Testis (tissue), 3 donors: ENCODE data around the gene ZNF516. TPM values are rescaled to one million over a fixed set of nuclear protein-coding genes. Genes with fewer than 3 reads are reported as not detected.

ENCODE experiments used
- DNase-seq: peaks from one replicate; pipeline ENCODE4 v3.0.0-alpha.2; 2019
- H3K27ac ChIP-seq, 2 donors: fragments of 200-600 bp; sonication (generic); one replicate each; pipeline ENCODE4 v1.5.1; 2019
- H3K27me3 ChIP-seq: fragments of 200-600 bp; sonication (generic); one replicate; pipeline ENCODE4 v1.5.1; 2019
- H3K36me3 ChIP-seq: fragments of 200-600 bp; sonication (generic); one replicate; pipeline ENCODE4 v1.5.1; 2017; ENCODE audit warnings: low read depth; ENCODE audit errors: missing control alignments
- H3K4me1 ChIP-seq: fragments of 200-600 bp; sonication (generic); one replicate; pipeline ENCODE4 v1.5.1; 2019
- H3K4me3 ChIP-seq, 2 donors: fragments of 200-600 bp; sonication (generic); one replicate each; pipeline ENCODE4 v1.5.1; 2017 to 2019
- H3K9me3 ChIP-seq: fragments of 200-600 bp; sonication (generic); one replicate; pipeline ENCODE4 v1.5.1; 2017
- CTCF ChIP-seq, 3 experiments: fragments of 450-650 bp in 2 of 3; fragments of 200-600 bp in 1 of 3; sonication (generic) in 1 of 3; IDR thresholded peaks; one replicate each; pipeline ENCODE4 v1.5.1; 2016 to 2019; ENCODE audit warnings: antibody characterized with exemption in 3 of 3, mild to moderate bottlenecking in 2 of 3, moderate library complexity in 1 of 3
- POLR2A ChIP-seq: fragments of 450-650 bp; IDR thresholded peaks from one replicate; pipeline ENCODE4 v1.6.1; 2017; ENCODE audit warnings: antibody characterized with exemption, mild to moderate bottlenecking, moderate library complexity
- WGBS, 2 donors: methylation state at CpG; one replicate each; pipeline ENCODE4 v1.1.5; 2018; 5-methylcytosine and 5-hydroxymethylcytosine counted together
- intact Hi-C: fragments of 100-400 bp; cut with DNase I; formaldehyde crosslinking; loops from one replicate; pipeline ENCODE4 v1.15.1; 2023; ENCODE audit warnings: low total_unique reads
- polyA plus RNA-seq: library from polyadenylated mRNA; stranded (reverse); fragments of 350-450 nt; fragmentation: Illumina TruSeq; extraction: RNeasy Lipid Tissue Mini Kit (QIAGEN cat#74804); gene quantifications from one replicate; pipeline ENCODE4 v1.2.3, GENCODE V29; 2014; ENCODE audit warnings: low read depth, low replicate concordance; ENCODE audit not compliant: insufficient read depth
- total RNA-seq, 2 donors: library from RNA; depleted of rRNA; stranded (reverse); fragments of >200 nt; gene quantifications; one replicate each; pipeline ENCODE4 v1.2.3, GENCODE V29; 2016

Gene ZNF516
- total and polyA plus RNA-seq, 3 donors from 2014 or later = 79.0 to 212 (median 189) TPM

GRCh38 chr18:76506395-76506794 lies 11.4 kb upstream of the ZNF516 start:
- no peaks in the 10 kb centered on the region for H3K27me3 ChIP-seq
- peaks cover 2% of the 10 kb centered on the region for H3K4me1 ChIP-seq
- intact Hi-C loops = no loop called here
- TF ChIP-seq CTCF (IDR thresholded peaks at IDR 0.05) (no peak), POLR2A (no peak)
- H3K4me3 ChIP-seq = no peak overlapping the region
- no peak for DNase-seq
- 92 to 93% methylated on average over 8 to 9 of the region's 9 CpGs for WGBS, 2 donors
- no peaks in the 10 kb centered on the region for H3K9me3 ChIP-seq
- H3K27ac ChIP-seq = no peak overlapping the region
- no peaks in the 10 kb centered on the region for H3K36me3 ChIP-seq

GRCh38 chr18:76505614-76506013 lies 10.6 kb upstream of the ZNF516 start:
- Histone ChIP-seq H3K27ac (no peak overlapping the region), H3K9me3 (no peaks in the 10 kb centered on the region), H3K4me3 (no peak overlapping the region), H3K27me3 (no peaks in the 10 kb centered on the region), H3K36me3 (no peaks in the 10 kb centered on the region), H3K4me1 (peaks cover 2% of the 10 kb centered on the region)
- TF ChIP-seq POLR2A = no peak
- TF ChIP-seq CTCF (IDR thresholded peaks at IDR 0.05) = no peak
- intact Hi-C loops = no loop called here
- DNase-seq = no peak
- 71 to 85% methylated on average over 2 of the region's 2 CpGs for WGBS, 2 donors

GRCh38 chr18:76504749-76505148 lies 9.7 kb upstream of the ZNF516 start:
- 84% methylated on average over 5 of the region's 5 CpGs for WGBS, 2 donors
- Histone ChIP-seq H3K36me3 (no peaks in the 10 kb centered on the region), H3K4me1 (peaks cover 2% of the 10 kb centered on the region), H3K27ac (no peak overlapping the region), H3K9me3 (no peaks in the 10 kb centered on the region), H3K27me3 (no peaks in the 10 kb centered on the region), H3K4me3 (no peak overlapping the region)
- TF ChIP-seq POLR2A = no peak
- no peak for TF ChIP-seq CTCF (IDR thresholded peaks at IDR 0.05)
- intact Hi-C loops = no loop called here
- no peak for DNase-seq

GRCh38 chr18:76503649-76504386 lies 8.8 kb upstream of the ZNF516 start:
- Histone ChIP-seq H3K4me1 (peaks cover 3% of the 10 kb centered on the region), H3K27ac (no peak overlapping the region), H3K4me3 (no peak overlapping the region), H3K36me3 (no peaks in the 10 kb centered on the region), H3K27me3 (no peaks in the 10 kb centered on the region), H3K9me3 (no peaks in the 10 kb centered on the region)
- no peak for DNase-seq
- TF ChIP-seq CTCF (IDR thresholded peaks at IDR 0.05) (no peak), POLR2A (no peak)
- intact Hi-C loops = no loop called here
- WGBS, 2 donors = 80 to 82% methylated on average over 13 to 15 of the region's 15 CpGs

GRCh38 chr18:76502551-76502950 lies 7.5 kb upstream of the ZNF516 start:
- no peak for TF ChIP-seq POLR2A
- TF ChIP-seq CTCF (IDR thresholded peaks at IDR 0.05) = no peak
- no peaks in the 10 kb centered on the region for H3K27me3 ChIP-seq
- H3K4me1 ChIP-seq = peaks cover 3% of the 10 kb centered on the region
- 93 to 95% methylated on average over 7 of the region's 7 CpGs for WGBS, 2 donors
- intact Hi-C loops = no loop called here
- H3K9me3 ChIP-seq = no peaks in the 10 kb centered on the region
- no peak for DNase-seq
- H3K36me3 ChIP-seq = no peaks in the 10 kb centered on the region
- no peak overlapping the region for H3K4me3 ChIP-seq
- H3K27ac ChIP-seq = no peak overlapping the region
